NCI-H524 (cell line): Measurements from ENCODE around the gene COTL1.

ENCODE experiments used
- DNase-seq, 2 experiments: peaks; one replicate each; lab custom pipeline; 2025; lab: John Stamatoyannopoulos, UW

Gene COTL1

GRCh38 chr16:84596161-84596560 is 21.7 kb downstream of the COTL1 start:
- DNase-seq = no peak

GRCh38 chr16:84595052-84595481 is 22.8 kb downstream of the COTL1 start:
- no peak for DNase-seq

DNA sequence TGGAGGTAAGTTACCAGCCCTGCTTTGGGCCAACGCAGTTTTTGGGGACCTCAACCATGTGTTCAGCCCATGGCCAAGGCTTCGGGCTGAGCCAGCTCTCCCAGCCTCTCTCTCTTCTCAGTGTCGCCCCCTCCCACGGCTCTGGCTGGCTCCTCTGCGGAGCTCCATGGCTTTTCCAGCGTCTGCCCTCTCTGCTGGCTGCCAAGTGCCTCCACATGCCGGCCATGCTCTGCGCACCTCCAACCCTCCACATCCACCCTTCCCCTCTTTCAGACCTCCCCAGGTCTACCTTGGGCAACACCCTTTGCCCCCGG is 23.2 kb downstream of the COTL1 start:
- no peak for DNase-seq

DNA sequence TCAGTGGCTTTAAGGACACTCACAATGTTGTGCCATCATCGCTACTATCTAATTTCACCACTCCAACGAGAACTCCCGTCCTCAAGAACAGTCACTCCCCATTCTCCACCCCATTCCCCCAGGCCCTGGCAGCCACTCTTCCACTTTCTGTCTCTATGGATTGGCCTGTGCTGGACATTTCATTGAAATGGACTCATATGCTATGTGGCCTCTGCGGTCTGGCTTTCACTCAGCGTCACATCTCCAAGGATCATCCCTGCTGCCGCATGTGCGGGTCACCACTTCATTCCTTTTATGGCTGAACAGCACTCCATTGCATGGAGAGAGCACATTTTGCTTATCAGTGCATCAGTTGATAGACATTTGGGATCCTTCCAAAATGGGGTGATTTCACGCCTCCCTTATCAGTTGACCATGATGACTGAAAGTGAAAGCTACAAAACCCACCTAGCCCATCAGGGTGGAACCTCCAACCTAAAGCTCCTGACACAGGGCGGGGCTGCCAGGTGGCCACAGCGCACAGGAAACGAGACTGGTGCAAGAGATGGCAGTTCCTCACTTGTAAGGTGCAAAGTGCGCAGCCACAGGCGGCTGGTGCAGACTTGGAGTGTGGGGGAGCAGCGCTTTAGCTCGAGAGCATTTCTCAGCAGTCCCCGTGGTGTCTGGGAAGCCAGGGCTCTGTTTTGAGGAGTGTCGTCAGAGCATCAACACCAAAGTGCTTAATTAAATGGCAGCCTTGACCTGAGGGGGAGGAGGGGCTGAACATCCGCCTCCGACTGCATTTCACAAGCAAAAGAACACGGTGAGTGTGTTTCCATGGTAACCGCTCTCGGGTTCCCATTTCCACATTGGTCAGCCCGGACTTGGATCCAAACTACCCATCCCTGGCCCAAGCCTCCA is 23.8 kb downstream of the COTL1 start:
- DNase-seq = peak in 1 of 2 experiments; percentile 11

DNA sequence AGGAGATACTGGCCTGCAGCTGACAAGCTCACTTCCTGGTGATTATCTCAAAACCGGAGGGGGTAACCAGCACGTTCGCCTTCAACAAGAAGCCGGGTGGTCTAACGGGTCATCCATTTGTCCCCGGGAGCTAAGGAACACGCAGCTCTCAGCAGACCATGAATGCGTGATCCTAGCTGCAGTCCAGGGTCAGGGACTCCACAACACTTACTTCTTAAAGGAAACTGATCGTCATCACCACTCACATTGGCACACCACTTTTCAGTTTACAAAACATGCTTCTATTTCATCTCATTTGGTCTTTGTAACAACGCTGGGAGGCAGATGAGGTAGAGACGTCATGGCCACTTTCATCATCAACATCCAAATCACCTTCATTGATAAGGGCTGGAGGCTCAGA is 25.2 kb downstream of the COTL1 start:
- no peak for DNase-seq

DNA sequence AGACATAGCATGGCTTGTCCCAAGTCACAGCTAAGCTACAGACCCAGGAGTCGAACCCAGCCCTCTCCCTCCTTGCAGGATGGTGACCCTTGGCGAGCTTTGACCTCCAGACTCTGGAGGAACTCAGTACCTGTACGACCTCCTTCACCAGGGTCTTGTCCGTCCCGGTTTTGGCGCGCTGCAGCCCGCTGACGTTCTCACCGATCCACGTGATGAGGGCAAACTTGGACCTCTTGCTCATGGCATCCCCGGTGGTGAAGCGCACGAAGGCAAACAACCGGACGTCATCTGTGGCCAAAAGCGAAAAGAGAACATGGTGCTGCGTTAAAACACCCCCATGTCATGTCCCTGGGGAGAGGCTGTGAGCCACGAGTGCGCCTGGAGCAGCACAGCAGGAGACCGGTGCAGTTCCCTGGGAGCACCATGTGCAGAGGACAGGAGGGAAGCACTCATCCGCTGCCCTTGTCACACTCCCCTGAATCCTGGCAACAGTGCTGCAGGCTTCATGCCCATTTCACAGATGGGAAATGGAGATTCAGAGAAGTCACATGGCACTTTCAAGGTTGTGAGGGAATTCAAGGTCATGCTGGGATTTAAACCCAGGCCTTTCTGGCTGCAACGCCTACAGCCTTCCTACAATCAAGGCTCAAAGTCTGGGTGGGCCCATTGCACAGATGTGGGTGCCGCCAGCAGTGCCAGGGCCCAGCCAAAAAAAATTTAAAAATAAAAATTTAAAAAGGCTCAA is 27.7 kb downstream of the COTL1 start:
- DNase-seq = no peak

- DNase-seq = no peak
These were observed 28.9 kb downstream of the COTL1 start for GRCh38 chr16:84588991-84589390.

- peak in 1 of 2 experiments; percentile 16 for DNase-seq
These were observed 32.0 kb downstream of the COTL1 start for GRCh38 chr16:84585886-84586285.

- DNase-seq = no peak
These were observed 32.4 kb downstream of the COTL1 start for GRCh38 chr16:84585467-84585866.

GRCh38 chr16:84584678-84585077 is 33.2 kb downstream of the COTL1 start:
- no peak for DNase-seq

DNA sequence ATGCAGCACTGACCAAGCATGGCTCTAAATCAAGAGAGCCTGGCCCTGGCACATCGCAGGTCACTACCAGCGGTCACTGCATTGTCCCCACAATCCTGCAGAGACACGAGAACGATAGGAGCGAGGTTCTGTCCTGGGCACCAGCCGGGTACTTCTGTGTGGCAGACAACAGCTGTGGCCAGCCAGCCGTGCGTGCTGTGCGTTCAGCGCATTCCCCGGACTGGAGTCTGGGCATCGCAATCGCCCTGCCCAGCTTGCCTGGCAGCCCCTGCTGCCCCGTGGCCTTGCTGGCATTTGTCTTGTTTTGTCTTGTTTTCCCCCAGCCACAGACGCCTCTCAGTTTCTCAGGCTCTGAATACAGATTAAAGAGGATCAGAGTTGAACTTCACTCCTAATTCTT is 33.9 kb downstream of the COTL1 start:
- no peak for DNase-seq

- no peak for DNase-seq
These were observed 34.8 kb downstream of the COTL1 start for GRCh38 chr16:84582958-84583516.

GRCh38 chr16:84581158-84581557 is 36.7 kb downstream of the COTL1 start:
- DNase-seq = no peak

DNA sequence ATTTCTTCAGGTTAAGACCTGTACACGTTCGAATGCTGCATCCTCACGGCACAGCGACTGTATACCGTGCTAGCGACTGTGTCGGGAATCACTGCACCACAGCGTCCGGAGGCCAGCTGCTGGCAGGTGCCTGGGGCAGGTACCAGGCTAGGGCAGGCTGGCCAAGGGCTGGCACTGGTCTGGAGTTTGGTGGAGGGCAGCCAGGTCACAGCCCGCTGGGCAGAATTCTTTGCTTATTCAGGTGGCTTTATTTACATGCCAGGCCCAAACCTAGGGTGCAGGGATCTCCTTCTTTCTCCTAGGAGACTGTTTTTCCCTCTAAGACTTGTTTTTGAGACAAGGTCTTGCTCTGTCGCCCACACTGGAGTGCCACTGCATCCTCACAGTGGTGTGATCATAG is 37.9 kb downstream of the COTL1 start:
- no peak for DNase-seq

DNA sequence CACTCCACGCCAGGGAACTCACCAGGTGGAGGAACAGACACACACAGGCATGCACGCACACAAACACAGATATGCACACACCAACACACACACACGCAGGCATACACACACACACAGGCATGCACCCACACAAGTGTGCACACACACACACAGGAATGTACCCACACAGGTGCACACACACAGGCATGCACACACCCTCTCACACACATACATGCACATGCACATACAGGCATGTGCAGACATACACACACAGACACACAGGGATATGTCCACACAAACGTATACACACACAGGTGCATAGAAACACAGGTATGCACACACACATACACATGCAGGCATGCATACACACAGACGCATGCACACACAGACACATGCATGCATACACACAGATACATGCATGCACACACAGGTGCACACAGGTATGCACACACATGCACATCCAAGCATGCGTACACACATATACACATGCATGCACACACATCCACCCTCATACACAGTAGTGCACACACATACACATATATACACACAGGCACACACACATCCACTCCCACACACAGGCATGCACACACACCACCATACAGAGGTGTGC is 39.2 kb downstream of the COTL1 start:
- no peak for DNase-seq

GRCh38 chr16:84577034-84577803 is 40.7 kb downstream of the COTL1 start:
- no peak for DNase-seq

- DNase-seq = no peak
These were observed 42.0 kb downstream of the COTL1 start for GRCh38 chr16:84575914-84576313.

GRCh38 chr16:84574191-84574590 is 43.7 kb downstream of the COTL1 start:
- peak in 1 of 2 experiments; percentile 29 for DNase-seq

DNA sequence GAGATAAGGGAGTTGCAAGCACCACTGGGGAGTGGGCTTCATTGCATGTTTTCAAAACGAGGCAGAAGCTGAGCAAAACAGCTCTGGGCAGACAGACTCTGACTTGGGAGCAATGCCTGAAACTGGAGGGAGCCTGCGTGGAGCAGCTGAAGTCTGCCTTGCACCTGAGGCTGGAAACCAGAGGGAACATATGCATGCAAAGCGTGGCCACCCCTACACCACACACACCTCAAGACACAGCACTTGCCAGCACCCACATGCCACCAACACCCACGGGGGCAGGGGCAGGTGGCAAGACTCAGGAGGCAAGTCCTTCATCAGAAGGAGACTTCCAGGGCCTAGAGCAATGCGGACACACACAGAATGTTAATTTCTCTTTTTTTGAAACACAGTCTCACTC is 45.8 kb downstream of the COTL1 start:
- no peak for DNase-seq

DNA sequence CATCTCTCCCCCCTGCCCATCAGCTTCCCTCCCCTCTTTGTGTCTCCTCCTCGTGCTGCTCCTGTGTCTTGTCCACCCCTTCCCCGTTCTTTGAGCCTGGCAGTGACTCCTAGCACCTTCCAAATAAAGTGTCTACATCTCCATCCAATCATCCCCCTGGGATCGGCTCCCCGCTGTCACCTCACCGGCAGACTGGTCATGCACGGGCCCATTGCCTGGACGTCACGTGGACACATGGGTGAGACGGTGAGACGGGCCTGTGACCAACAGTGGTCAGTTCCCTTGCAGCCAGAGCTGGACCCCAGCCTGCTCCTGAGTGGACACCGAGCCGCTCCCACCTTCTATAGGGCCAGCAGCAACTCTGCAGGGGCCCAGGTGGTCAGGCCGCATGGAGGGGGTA is 46.4 kb downstream of the COTL1 start:
- DNase-seq = no peak

DNA sequence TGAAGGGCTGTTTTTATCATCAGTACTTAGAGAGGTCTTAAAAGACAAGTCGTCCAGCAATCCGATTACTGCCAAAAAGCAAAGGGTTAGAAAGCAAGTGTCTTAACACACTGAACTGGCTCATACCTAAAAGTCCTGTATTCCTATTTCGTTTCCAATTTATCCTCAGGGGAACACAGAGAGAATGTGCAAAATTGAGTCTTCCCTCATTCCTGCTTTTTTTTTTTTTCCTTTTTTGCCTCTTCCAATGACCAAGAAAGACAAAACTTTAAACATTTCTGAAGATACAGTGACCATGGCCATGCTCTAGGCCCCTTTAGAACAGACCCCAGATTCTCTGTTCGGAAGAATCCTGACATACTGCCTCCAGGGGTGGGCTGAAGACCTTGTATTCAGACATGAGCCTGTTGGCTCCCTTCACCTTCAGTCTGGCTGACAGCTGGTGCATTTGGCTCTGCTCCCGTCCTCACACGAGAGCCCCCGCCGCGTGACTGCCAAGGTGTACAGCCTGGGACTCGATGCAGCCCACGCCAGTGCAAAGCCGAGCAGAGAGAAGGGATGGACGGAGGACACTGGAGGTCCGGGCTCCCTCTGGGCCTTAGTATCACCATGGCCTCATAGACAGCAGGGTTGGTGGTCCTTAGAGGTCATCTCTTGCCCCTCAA is 47.0 kb downstream of the COTL1 start:
- peak; percentile 59 to 79 for DNase-seq
